ENCODE measurements around the gene OSCP1.

DNA sequence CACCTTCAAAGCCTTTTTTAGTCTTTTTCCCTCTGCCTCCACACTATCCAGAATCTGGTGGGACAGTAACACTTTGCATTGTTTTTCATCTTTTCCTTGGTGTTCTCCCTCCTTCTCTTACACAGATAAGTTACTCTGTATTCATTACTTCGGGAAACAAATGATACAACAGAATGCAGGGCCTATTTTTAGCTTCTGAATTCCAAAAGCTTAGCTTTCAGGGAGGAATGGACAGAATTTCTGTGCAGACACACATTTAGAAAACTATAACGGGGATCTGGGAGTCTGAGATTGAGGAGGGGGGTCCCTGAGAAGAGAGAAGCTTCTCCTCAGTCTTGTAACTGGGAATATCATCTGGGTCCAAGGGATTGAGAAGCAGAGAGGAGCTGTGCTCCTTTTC is 61.0 kb downstream of the OSCP1 start:
- TF ChIP-seq, protein P1, sequence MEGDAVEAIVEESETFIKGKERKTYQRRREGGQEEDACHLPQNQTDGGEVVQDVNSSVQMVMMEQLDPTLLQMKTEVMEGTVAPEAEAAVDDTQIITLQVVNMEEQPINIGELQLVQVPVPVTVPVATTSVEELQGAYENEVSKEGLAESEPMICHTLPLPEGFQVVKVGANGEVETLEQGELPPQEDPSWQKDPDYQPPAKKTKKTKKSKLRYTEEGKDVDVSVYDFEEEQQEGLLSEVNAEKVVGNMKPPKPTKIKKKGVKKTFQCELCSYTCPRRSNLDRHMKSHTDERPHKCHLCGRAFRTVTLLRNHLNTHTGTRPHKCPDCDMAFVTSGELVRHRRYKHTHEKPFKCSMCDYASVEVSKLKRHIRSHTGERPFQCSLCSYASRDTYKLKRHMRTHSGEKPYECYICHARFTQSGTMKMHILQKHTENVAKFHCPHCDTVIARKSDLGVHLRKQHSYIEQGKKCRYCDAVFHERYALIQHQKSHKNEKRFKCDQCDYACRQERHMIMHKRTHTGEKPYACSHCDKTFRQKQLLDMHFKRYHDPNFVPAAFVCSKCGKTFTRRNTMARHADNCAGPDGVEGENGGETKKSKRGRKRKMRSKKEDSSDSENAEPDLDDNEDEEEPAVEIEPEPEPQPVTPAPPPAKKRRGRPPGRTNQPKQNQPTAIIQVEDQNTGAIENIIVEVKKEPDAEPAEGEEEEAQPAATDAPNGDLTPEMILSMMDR (conservative IDR thresholded peaks at IDR 0.05; ENCODE audit: low read length): no peak
- TF ChIP-seq EZH2phosphoT487 (IDR thresholded peaks at IDR 0.05; ENCODE audit: borderline replicate concordance): no peak
